GM12874 (cell line): ENCODE measurements around the gene MPL.

Experiments
- TF ChIP-seq, protein P1 (sequence below): IDR thresholded peaks from 2 replicates; pipeline ENCODE4 v1.5.1; 2011; ENCODE audit warnings: low read depth, mild to moderate bottlenecking, control low read depth, low read length, moderate library complexity; ENCODE audit not compliant: insufficient read depth

The MPL gene

DNA sequence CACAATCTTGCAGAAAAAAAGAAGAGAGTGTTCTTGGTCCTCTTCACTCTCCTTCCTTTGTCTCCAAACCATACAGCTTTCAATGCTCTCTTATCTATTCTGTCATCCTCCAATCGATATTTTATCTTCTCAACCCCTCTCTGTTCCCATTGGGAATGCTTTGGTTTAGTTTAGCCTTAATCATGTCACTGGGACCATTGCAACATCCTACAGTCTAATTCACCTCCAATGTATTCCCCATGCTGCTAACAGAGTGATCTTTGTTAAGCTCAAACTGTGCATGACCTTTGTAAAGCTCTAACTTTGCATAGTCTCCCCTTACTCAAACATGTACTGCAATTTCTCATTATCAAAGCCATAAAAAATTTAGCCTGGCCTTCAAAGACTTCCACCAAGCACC is 2.9 kb downstream of the MPL start:
- TF ChIP-seq, protein P1, sequence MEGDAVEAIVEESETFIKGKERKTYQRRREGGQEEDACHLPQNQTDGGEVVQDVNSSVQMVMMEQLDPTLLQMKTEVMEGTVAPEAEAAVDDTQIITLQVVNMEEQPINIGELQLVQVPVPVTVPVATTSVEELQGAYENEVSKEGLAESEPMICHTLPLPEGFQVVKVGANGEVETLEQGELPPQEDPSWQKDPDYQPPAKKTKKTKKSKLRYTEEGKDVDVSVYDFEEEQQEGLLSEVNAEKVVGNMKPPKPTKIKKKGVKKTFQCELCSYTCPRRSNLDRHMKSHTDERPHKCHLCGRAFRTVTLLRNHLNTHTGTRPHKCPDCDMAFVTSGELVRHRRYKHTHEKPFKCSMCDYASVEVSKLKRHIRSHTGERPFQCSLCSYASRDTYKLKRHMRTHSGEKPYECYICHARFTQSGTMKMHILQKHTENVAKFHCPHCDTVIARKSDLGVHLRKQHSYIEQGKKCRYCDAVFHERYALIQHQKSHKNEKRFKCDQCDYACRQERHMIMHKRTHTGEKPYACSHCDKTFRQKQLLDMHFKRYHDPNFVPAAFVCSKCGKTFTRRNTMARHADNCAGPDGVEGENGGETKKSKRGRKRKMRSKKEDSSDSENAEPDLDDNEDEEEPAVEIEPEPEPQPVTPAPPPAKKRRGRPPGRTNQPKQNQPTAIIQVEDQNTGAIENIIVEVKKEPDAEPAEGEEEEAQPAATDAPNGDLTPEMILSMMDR: no peak

DNA sequence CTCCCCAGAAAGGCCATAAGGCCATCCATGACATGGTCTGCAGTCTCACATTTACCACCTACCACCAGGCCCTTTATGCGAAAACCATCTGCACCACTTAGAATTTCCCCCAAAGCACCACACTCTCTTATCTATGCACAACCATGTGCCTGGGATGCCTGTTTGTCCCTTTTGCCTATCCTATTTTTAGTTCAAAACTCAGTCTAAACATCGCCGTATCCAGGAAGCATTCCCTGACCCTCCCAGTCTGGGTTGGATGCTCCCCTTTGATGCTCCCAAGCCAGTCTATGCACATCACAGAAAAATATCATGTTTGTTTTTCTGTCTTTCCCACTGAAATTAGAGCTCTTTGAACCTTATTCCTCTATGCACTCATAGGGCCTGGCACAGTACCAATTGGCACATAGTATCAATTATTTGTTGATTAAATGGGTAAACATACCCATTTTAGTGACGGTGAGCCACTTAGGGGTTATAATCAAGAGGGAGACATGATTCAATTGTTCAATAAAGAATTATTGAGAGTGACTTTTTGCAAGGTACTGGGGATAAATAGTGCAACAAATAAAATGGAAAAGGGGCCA is 6.7 kb downstream of the MPL start:
- TF ChIP-seq, protein P1: no peak

DNA sequence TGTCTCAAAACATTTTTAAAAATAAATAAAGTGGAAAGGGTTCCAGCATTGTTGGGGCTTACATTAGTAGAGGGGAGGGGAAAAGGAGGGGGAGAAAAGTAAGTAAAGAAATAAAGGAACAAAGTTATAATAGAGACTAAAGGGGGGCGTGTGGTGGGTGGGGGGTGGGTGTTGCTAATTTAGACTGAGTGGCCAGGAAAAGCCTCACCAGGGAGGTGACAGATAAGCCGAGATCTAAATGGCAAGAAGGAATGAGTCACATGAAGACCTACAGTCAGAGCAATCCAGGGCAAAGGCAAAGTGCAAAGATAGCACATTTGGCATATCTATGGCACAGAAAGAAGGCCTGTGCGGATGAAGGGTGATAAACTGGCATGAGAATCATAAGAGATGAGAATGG is 7.5 kb downstream of the MPL start:
- TF ChIP-seq, protein P1: no peak

DNA sequence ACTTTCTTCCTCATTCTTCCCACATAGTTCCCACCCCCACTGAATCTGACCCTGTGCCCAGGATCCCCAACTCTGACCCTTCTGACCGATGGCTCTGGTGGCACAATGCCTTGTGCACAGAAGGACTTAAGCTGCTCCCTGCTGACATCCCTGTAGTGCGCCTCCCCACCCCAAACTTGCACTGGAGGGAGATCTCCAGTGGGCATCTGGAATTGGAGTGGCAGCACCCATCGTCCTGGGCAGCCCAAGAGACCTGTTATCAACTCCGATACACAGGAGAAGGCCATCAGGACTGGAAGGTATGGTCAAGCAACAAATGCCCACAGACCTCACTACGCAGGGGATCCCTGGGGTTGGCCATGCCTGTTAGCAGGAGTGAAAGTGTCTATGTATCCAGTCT is 9.0 kb downstream of the MPL start:
- TF ChIP-seq, protein P1: no peak

DNA sequence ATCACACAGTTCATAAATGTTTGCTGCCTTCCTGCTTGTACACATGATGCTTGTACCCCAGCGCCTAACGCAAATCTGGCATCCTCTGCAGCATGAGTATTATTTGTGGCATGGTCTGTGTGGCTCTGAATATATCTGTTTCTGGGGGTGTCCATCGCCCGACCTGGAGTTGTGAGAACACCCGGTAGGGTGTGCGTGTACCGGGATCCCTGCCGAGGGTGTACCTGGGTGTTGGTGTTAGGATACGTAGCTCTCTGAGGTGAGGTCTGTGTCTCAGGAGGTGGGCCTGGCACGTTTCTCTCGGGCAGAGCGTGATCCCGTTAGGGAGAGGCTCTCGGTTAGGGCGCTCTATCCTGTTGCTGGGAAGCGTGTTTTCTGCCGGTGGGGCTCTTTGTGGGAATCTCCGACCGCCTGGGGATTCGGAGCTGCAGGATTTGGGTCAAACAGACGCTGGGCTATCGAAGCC is 10.8 kb downstream of the MPL start:
- TF ChIP-seq, protein P1: no peak

DNA sequence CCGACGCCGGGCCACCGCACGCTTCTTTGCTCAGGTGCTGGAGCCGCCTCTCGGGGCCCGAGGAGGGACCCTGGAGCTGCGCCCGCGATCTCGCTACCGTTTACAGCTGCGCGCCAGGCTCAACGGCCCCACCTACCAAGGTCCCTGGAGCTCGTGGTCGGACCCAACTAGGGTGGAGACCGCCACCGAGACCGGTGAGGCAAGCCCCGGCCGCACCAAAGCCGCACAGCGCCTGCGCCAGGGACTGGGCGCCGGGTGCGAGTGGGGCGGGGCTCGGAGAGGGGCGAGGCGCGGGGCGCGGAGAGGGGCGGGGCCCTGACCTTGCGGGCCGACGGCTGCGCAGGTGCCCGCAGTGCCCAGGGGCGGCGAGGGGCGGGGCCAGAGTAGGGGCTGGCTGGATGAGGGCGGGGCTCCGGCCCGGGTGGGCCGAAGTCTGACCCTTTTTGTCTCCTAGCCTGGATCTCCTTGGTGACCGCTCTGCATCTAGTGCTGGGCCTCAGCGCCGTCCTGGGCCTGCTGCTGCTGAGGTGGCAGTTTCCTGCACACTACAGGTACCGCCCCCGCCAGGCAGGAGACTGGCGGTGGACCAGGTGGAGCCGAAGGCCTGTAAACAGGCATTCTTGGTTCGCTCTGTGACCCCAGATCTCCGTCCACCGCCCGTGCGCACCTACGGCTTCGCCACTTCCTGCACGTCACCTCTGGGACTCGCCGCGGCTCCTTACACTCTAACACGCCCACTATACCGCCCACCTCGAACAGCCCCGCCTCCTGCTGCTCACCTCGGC is 11.4 kb downstream of the MPL start:
- TF ChIP-seq, protein P1: no peak

DNA sequence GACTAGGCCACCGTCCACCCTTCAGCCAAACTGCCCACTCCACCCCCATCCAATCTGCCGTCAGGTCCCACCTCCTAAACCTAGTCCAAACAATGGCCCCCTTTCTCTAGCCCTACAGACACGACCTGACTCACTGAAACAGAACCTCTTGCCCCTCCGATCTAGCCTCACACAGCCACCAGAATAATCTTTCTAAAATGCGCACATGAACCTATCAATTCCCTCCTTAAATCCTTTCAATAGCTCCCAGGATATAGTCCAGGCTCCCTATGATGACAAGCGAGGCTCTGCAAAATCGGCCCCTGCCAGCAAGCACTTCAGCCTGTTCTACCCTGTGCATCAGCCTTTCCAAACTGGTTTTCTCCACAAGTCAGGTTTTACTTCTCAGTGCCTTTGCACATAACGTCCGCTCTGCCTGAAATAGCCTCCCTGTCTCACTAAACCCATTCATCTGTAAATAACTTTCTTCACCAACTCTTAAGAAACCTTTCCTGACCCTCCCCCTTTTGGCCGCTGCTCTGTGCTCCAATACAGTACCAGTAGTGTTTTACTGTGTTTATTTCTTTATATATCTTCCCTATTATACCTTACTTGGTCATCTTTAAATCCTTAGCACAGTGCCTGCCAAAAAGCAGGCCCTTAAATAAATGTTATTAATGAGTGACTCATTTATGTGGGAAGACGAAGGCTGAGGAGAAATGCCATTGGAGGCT is 12.1 kb downstream of the MPL start:
- TF ChIP-seq, protein P1: no peak
